HS-27A (cell line): ENCODE measurements around the gene FHDC1.

Experiments used
- DNase-seq: peaks from one replicate; pipeline ENCODE4 v3.0.0-alpha.2; 2012; ENCODE audit warnings: low read depth, missing footprints

Gene FHDC1

DNA sequence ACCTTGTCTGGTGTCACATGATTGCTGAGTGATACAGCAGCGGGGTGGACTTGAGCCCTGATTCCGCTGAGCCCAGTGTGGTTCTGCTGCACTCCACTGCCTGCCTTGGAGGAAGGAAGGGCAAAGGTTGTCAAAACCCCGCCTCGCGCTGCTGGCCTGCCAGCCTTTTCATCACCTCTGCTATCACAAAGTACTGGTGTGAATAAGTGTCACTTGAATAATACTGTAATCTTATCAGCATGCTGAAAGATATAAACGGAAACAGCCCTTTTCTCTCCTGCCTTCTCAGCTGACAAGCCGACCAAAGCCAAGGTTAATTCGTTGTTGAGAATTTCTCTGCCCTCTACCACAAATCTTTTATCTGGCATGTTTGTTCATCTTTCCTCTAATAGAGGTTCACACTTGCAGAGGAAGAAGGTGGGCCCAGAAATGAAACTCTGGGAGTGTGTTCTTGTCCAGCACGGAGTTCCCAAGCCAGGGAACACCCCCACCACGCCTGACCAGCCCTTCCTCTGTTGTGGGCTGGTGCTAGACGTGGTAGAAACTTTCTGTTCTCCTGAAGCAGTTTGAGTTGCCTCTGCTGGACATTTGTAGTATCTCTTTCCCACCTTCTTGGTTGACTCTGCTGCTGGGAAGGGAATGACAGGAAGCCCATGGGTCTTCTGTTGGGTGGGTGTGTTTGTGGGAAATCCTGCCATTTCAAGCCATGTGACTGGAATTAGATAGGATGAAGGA, 21.5 kb downstream of the FHDC1 start:
- DNase-seq: no peak

DNA sequence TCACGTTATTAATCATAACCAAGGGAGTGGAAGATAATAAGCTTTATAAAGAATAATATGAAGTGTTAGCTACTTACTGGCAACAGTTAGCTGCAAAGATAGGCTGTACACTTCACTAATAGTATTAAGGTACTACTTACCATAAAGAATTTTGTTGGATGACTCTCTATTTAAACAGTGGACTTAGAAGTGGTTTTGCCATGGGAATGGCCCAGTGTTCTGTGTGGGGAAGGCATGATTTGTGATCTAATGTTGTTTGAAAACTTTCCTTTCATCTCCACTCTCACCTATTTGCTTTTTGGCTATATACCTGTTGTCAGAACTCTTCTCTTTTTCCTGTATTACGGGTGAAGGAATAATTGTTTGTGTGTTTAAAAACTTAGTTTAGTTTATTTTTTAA, 23.0 kb downstream of the FHDC1 start:
- DNase-seq: no peak

DNA sequence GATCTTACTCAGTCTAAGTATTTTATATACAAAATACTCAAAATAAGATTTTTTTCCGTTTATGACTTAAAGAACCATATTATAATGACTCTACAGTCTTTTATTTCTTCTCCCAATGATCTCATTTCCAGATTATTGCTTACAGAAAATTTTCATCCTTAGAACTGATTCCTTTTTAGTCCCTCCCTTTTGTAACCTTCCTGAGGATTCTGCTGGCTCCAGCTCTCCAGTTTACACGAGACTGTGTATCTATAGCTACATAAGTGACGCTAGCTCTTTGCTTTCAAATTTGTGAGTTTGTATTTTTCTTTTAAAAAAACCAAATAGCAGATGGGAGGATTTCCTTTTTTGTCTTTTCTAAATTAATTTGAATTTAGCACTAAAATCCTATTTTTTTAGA, 24.0 kb downstream of the FHDC1 start:
- no peak for DNase-seq

DNA sequence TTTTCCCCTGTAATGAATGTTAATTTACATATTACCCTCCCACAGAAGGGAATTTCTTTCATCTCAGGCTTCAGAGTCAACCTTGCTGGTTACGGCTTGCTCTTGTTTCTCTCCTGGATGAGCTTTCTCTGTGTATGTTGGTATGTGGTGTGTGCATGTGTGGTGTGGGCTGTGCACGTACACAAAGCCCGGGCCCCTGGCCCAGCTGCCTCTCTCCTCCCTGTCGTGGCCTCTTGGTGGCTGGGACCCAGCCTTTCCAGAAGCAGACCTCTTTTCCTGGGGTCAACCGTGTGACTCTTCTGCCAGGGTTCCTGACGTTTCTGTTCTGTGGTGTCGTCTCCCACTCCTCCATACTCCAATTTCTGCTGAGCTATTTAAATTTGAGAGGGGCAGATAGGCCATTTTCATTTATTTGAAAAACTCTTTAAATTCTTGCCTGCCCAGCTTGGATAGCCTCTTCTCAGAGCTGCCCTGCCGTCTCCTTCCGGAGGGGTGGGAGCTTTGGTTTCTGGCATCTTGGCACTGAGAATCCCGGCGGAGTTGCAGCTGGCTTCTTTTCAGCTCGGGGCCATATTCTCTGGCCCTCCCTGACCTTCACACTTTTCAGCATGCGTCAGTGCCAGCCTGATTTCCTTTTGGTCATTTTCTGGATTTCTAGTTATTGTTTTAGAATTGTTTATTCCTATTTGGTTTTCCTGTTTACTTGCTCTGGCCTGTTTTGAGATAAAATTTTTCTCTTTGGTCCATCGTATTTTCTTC, 25.1 kb downstream of the FHDC1 start:
- no peak for DNase-seq

DNA sequence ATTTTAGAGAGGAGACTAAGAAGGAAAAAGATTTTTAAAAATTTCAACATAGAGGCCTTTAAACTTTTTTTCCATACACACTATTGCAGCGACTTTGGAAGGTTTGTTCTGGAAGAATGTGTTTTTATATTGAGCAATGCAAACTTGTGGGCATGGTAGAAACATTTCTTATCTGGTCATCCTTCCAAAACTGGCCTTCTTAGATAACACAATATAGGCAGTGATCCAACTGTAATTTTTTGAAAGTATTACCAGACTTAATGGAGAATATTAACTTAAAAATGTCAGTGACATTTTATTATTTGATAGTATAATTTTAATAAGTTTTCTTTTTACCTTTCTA, 25.6 kb downstream of the FHDC1 start:
- no peak for DNase-seq

DNA sequence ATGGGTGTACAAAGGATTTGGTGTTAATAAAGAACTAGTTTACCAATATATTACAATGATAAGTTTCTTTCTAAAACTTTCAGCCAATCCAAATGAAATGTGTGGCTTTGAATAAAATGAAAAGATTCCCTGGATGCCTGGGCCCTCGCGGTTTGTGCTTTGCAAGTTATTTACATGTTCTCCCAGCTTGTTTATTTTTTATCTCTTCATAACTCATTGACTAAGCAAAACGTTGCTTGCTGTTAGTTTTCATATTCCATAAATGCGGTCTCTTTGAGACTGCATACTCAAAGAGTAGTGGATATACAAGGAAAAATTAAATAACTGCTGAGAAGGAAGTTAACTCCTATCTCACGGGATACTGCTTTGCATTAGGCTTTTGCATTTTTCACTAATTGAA, 26.0 kb downstream of the FHDC1 start:
- DNase-seq: no peak

DNA sequence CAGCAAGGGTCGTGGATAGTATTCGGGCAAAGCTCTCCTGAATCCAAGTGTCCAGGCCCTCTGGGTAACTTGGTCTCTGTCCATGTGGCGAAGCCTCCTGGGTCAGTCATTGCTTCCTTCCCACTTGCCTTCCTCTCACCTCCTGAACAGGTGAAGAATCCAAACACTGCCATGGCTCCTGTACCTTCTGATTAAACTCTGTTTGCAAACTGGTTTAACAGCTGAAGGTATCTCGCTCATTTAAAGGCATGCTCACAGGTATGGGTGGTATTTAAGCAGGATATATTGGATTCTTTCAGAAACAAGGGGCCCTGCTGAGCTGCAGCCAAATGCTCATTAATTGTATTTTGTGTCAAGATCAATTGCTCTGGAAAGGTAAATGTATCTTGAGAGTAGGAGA, 28.2 kb downstream of the FHDC1 start:
- DNase-seq: no peak

DNA sequence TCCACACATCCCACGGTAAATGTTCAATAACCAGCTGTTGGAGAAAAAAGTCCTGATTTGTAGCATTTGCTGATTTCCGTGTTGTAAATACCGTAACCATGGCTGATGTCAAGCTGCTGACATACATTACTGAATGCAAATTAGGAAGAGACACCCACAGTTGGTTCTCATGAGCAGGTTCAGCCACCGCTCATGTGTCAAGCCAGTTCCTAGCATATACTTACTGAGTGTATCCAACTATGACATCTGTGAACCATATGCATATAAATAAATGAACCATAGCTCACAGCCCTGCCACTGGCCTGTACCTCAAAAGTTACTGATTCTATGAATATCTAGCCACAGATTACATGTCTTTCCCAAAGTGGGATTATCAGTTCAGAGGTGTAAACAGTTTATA, 29.5 kb downstream of the FHDC1 start:
- DNase-seq: no peak

DNA sequence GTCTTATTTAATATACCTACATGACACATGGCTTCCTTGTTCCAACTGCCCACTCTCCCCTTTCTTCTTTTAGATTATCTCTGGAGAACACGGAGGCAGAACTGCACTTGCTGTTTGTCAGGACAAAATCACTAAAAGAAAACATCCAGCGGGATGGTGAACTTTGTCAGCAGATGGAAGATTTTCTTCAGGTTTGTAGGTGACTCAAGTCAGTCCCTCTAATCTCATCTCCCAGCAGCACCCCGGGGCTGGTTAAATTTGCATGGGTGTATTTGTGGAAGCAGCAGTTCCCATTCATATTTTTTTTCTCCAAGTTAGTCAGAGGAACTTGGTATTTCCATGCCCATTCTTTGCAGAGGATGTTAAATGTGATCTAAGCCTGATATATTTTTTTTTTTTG, 31.8 kb downstream of the FHDC1 start:
- DNase-seq: no peak

DNA sequence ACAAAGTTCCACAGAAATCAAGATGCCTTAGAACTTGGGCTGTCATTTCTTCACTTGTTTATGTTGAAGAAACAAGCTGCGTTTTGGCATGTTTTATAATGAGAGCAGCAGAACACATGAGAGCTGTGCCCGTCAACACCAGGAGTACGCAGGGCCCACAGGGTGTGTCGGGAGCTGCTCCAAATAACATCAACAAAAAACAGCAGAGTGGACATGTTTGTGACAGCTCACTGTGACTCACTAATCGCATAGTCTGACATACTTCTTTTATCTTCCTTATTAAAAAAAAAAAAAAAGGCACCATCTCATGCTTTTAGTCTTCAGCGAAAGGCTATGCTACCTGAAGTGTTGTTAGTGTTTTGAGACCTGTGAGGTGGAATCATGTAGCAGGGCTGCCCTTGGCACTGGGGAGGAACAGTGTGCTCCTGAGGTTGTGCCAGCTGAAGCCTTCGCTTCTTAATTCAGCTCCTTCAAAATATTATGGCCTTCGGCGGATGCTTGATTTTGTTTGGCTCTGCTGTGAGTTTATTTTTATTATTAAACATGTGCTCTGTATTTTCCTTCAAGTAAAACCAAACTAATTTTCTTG, 32.8 kb downstream of the FHDC1 start:
- no peak for DNase-seq

DNA sequence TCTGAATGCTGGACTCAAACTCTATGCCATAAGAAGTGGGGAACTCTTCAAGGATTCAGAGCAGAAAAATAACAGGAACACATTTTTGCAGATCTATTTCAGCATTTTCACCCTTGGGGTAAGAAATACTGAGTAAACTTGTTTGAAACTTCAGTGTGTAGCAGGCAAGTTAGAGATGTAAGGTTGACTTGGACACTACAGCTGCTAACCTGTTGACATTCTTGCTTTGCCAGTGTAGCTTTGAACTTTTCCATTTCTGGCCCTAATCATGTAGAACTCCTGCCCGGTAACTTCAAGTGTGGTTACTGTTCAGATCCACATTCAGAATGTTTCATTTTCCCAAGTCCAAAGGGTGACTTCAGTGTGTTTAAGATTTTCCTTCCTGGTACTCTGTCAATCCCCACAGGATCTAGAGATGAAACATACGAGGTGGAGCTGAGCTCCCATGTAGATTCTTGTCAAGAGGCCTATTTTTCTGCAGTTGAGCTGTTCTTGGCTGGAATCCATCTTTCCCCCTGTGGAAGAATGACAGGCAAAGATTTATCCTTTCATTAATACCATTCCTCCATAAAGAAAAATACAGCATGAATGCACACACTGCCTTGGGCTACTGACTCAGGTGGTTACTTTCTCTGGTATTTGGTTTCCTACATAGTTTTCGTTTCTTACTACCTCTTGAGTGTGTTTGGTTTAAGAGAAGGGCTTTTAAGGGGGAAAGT, 34.1 kb downstream of the FHDC1 start:
- peak; percentile 40 for DNase-seq

DNA sequence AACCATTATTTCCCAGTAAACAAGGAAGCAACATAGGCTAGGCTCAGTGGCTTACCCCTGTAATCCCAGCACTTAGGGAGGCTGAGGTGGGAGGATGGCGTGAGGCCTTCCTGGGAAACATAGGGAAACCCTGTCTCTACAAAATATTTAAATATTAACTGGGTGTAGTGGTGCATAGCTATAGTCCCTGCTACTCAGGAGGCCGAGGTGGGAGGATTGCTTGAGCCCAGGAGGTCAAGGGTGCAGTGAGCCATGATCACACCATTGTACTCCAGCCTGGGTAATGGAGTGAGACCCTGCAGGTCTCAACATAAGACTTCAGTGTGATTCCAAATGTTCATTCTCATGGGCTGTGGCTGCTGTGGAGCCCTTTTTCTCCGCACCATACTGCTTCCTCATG, 34.9 kb downstream of the FHDC1 start:
- no peak for DNase-seq

DNA sequence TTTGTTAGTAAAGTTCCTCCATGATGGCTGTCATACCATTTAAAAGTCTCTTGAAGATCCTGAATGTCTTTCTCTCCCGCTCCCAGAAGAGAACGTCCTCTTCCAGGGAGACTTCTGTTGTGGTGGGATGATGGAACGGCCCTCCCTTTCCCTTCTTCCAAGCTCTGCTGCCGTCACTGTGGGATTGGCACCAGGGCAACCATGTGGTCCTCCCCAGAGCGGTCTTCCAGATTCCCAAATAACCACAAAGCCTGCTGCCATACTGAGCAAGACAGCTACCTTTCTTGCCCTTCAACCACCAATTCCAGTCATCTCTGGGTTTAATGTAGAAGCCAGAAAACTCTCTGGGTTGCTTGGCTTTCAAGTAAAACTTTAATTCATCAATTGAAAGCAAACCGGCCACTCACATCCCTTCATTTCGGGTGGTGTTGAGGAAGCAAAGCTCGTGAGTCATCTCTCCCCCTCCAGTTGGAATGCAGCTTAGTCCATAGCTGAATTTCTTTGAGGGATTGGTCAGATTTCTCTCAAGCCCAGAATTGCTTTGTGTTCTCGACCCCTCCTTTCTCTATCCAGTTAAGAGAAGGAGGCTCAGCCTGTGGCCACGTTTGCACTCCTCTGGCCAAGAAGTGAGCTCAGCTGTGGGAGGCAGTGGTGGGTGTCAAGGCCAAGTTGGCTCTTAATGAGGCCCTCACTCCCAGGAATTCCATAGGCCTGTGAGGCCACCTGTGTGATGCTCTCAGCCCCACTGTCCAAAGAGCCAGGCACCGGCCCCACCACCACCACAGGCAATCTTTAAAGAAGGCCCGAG, 36.9 kb downstream of the FHDC1 start:
- peak; percentile 91 for DNase-seq

DNA sequence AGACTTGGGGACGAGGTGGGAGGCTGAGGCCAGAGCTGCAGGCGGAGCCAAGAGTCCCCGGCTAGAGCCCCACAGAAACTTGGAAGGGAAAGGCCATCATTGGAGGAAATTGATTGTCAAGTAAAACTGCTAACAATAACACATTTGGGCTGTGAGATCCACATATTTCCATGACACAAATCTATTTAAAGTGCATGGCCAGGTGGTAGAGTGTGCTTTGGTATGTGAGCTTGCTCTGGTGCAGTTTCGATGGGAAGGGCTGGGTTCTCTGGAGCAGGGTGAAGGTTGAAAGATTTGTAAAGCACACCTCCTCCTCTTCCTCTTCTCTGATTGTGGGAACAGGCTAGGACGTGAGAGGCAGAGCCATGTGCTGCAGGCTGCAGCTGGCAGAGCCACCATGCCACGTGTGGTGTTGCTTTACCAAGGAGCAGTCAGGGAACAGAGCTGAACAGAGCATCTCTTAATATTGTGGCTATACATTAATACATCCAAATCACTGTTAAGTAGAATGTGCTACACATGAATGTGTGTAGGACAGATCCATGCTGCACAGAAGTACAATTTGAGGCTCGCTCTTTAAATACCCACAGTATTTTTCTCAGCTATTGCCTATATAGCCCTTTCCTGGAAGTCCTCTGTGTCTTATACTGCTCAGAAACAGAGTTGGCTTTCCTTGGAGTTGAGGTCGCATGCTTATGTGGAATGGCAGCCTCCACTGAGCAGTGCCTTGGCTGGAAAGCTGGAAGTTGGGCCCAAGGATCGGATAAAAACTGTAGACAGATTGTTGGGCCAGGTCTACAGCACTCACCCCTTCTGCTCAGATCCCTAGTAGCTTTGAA, 37.7 kb downstream of the FHDC1 start:
- DNase-seq: no peak

DNA sequence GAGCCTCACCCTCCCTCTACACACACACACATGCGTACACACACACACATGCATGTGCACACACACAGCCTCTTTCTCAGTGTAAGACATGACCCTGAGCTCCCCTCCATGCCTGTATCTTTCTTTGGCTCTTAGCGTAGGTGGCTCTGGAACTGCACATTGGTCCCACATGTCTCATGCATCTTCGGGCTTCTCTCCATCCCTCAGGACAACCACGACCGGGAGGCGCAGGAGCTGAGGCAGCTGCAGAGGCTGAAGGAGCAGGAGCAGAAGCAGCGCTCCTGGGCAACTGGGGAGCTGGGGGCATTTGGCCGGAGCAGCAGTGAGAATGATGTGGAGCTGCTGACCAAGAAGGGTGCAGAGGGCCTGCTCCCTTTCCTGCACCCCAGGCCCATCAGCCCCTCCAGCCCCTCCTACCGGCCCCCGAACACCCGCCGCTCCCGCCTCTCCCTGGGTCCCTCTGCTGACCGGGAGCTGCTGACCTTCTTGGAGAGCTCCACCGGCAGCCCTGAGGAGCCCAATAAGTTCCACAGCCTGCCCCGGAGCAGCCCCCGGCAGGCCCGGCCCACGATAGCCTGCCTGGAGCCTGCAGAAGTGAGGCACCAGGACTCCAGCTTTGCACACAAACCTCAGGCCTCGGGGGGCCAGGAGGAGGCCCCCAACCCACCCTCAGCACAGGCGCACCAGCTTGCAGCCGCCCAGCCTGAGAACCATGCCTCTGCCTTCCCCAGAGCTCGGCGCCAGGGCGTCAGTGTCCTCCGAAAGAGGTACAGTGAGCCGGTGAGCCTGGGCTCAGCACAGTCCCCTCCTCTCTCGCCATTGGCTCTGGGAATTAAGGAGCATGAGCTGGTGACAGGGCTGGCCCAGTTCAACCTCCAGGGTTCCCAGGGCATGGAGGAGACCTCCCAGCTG, 38.6 kb downstream of the FHDC1 start:
- DNase-seq: no peak

DNA sequence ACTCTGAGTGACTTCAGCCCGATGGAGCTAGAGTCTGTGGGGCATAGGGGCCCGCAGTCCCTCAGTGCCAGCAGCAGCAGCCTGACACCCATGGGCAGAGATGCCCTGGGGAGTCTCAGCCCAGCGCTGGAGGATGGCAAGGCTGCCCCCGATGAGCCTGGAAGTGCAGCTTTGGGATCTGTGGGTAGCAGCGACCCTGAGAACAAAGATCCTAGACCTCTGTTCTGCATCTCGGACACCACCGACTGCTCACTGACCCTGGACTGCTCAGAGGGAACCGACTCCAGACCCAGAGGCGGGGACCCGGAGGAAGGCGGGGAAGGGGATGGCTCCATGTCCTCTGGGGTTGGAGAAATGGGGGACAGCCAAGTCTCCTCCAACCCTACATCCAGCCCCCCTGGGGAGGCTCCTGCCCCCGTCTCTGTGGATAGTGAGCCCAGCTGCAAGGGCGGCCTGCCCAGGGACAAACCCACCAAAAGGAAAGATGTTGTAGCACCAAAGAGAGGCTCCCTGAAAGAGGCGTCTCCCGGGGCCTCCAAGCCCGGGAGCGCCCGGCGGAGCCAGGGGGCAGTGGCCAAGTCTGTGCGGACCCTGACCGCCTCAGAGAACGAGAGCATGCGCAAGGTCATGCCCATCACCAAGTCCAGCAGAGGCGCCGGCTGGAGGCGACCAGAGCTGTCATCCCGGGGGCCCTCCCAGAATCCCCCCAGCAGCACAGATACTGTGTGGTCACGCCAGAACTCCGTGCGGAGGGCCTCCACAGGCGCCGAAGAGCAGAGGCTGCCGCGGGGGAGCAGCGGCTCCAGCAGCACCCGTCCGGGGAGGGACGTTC, 39.5 kb downstream of the FHDC1 start:
- DNase-seq: no peak

DNA sequence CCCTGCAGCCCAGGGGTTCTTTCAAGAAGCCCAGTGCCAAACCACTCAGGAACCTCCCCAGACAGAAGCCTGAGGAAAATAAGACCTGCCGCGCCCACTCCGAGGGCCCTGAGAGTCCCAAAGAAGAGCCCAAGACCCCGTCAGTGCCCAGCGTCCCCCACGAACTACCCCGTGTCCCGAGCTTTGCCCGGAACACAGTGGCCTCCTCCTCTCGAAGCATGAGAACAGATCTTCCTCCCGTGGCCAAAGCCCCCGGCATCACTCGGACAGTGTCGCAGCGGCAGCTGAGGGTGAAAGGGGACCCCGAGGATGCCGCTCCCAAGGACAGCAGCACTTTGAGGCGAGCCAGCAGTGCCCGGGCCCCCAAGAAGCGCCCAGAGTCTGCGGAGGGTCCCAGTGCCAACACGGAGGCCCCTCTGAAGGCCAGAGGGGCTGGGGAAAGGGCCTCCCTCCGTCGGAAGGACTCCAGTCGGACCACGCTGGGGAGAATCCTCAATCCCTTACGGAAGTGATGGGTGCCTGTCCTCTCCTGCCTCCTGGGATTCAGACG, 40.2 kb downstream of the FHDC1 start:
- DNase-seq: no peak

DNA sequence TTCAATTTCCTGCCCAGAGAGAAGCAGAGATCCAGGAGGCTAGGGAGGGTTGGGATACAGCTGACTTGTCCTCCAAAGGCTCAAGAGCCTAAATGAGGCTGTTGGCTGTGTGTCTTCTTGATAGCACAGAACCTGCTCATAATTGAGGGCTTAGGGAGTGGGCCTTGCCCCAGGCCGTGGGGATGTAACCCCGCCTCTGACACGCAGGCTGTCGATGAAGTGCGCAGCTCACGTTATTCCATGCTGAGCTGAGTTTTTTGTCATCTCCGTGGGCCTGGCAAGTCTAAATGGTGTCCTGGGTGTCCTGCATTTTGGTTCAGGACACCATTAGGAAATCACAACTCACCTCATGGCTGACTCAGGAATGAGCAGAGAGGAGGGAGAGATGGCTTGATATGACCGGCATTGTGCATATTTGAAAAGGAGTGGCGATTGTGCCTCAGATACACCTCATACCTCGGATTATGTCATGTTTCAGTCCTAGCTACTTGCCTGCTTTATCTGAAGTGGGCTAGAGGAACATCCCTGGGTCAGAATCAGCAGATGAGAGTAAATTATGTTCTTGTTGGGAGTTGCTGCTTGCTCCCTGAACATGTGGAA, 43.7 kb downstream of the FHDC1 start:
- DNase-seq: no peak
